ENCODE measurements around the gene S100P. TPM values are rescaled to one million over a fixed set of nuclear protein-coding genes. Genes with fewer than 3 reads are reported as not detected.
"Not testable (repeated sequence)": the region's sequence is repeated elsewhere in the genome, so short reads cannot be mapped to it uniquely, and the experiment has no call there.

Gene S100P
- total RNA-seq, 4 donors from 2014 or later, result 1.5 to 3.3 TPM; not detected in 2

- DNase-seq, result no peak
- no peak overlapping the region for H3K4me3 ChIP-seq
- TF ChIP-seq CTCF (IDR thresholded peaks at IDR 0.05) (no peak), POLR2A (IDR thresholded peaks at IDR 0.05) (no peak)
- no peak overlapping the region for H3K27ac ChIP-seq
- H3K9me3 ChIP-seq, result no peaks in the 10 kb centered on the region
- H3K36me3 ChIP-seq, result no peaks in the 10 kb centered on the region
- H3K4me1 ChIP-seq, result peaks cover 0 to 20% (median 8%) of the 10 kb centered on the region in 4 donors
- no peaks in the 10 kb centered on the region for H3K27me3 ChIP-seq
These were observed 22.0 kb upstream of the S100P start for GRCh38 chr4:6671648-6672047.

- TF ChIP-seq CTCF (IDR thresholded peaks at IDR 0.05), result no peak
- no peak for TF ChIP-seq POLR2A (IDR thresholded peaks at IDR 0.05)
- H3K4me3 ChIP-seq, result no peak overlapping the region
- no peak for DNase-seq
- no peaks in the 10 kb centered on the region for H3K36me3 ChIP-seq
- no peaks in the 10 kb centered on the region for H3K27me3 ChIP-seq
- H3K27ac ChIP-seq, result no peak overlapping the region
- H3K4me1 ChIP-seq, result peaks cover 0 to 25% (median 8%) of the 10 kb centered on the region in 4 donors
- H3K9me3 ChIP-seq, result no peaks in the 10 kb centered on the region
These were observed 21.5 kb upstream of the S100P start for GRCh38 chr4:6672131-6672530.

- not testable (repeated sequence) for DNase-seq, H3K9me3 ChIP-seq, H3K27me3 ChIP-seq, H3K36me3 ChIP-seq
- Histone ChIP-seq H3K4me3 (peak overlapping the region in 1 of 4 donors; percentile 90), H3K4me1 (peaks cover 0 to 27% (median 8%) of the 10 kb centered on the region in 4 donors), H3K27ac (peak overlapping the region in 2 of 4 donors; percentile 92 to 94)
These were observed 21.0 kb upstream of the S100P start for GRCh38 chr4:6672541-6673190.

- H3K36me3 ChIP-seq, H3K27me3 ChIP-seq, H3K9me3 ChIP-seq, DNase-seq: not testable (repeated sequence)
- peaks cover 0 to 27% (median 8%) of the 10 kb centered on the region in 4 donors for H3K4me1 ChIP-seq
- peak overlapping the region; percentile 84 to 94 (median 90) for H3K27ac ChIP-seq
- peak overlapping the region; percentile 57 to 93 (median 90) for H3K4me3 ChIP-seq
- peak; percentile 52 to 92 for TF ChIP-seq POLR2A (IDR thresholded peaks at IDR 0.05)
These were observed 20.5 kb upstream of the S100P start for GRCh38 chr4:6673191-6673659.

GRCh38 chr4:6673660-6674499 lies 19.8 kb upstream of the S100P start:
- TF ChIP-seq POLR2A (IDR thresholded peaks at IDR 0.05) (peak in 1 of 2 donors; percentile 33), CTCF (IDR thresholded peaks at IDR 0.05) (peak in 2 of 6 experiments; percentile 4 to 9)
- H3K36me3 ChIP-seq, result no peaks in the 10 kb centered on the region
- H3K4me1 ChIP-seq, result peaks cover 0 to 27% (median 8%) of the 10 kb centered on the region in 4 donors
- no peaks in the 10 kb centered on the region for H3K9me3 ChIP-seq
- peak; percentile 88 to 97 (median 95) for DNase-seq
- H3K27ac ChIP-seq, result peak overlapping the region; percentile 84 to 94 (median 90)
- no peaks in the 10 kb centered on the region for H3K27me3 ChIP-seq
- H3K4me3 ChIP-seq, result peak overlapping the region; percentile 57 to 93 (median 90)

- peak overlapping the region; percentile 57 to 93 (median 90) for H3K4me3 ChIP-seq
- peaks cover 0 to 27% (median 8%) of the 10 kb centered on the region in 4 donors for H3K4me1 ChIP-seq
- H3K27ac ChIP-seq, result peak overlapping the region; percentile 84 to 94 (median 90)
- H3K9me3 ChIP-seq, result no peaks in the 10 kb centered on the region
- DNase-seq, result peak in 2 of 3 donors; percentile 59 to 80
- no peaks in the 10 kb centered on the region for H3K27me3 ChIP-seq
- TF ChIP-seq CTCF (IDR thresholded peaks at IDR 0.05) (peak; percentile 42 to 65 (median 54)), POLR2A (IDR thresholded peaks at IDR 0.05) (no peak)
- no peaks in the 10 kb centered on the region for H3K36me3 ChIP-seq
These were observed 19.1 kb upstream of the S100P start for GRCh38 chr4:6674500-6675149.
